GM19099 (cell line): ENCODE results near the gene ETV5.
A peak's percentile ranks its signal among the peaks of the same experiment; 100 is the strongest.

Experiments
- POLR2A ChIP-seq: IDR thresholded peaks from 3 replicates; pipeline ENCODE4 v1.6.1; 2011; ENCODE audit warnings: low read depth; ENCODE audit not compliant: insufficient read length; ENCODE audit errors: extremely low read depth

The ETV5 gene

GRCh38 chr3:186108941-186109865 is at the start of gene ETV5:
ETV5 (minus strand) TSS chr3:186109089; CDS start chr3:186105868, 3,221 bp downstream.
- TF ChIP-seq POLR2A, result peak; percentile 81

GRCh38 chr3:186154641-186155040 is 45.8 kb upstream of the ETV5 start:
- TF ChIP-seq POLR2A, result no peak

- TF ChIP-seq POLR2A, result no peak
Measured at GRCh38 chr3:186152889-186153292, 44.0 kb upstream of the ETV5 start.

GRCh38 chr3:186152361-186152798 is 43.5 kb upstream of the ETV5 start:
- TF ChIP-seq POLR2A, result no peak

- no peak for TF ChIP-seq POLR2A
Measured at GRCh38 chr3:186151077-186151971, 42.4 kb upstream of the ETV5 start.

- TF ChIP-seq POLR2A, result no peak
Measured at GRCh38 chr3:186150041-186150830, 41.3 kb upstream of the ETV5 start.

GRCh38 chr3:186149319-186149960 is 40.6 kb upstream of the ETV5 start:
- no peak for TF ChIP-seq POLR2A

GRCh38 chr3:186144257-186144656 is 35.4 kb upstream of the ETV5 start:
- no peak for TF ChIP-seq POLR2A

- no peak for TF ChIP-seq POLR2A
Measured at GRCh38 chr3:186143250-186143649, 34.4 kb upstream of the ETV5 start.

GRCh38 chr3:186142393-186142932 is 33.6 kb upstream of the ETV5 start:
- no peak for TF ChIP-seq POLR2A

- no peak for TF ChIP-seq POLR2A
Measured at GRCh38 chr3:186141790-186142189, 32.9 kb upstream of the ETV5 start.

GRCh38 chr3:186138272-186138981 is 29.5 kb upstream of the ETV5 start:
- TF ChIP-seq POLR2A, result no peak

GRCh38 chr3:186137051-186137685 is 28.3 kb upstream of the ETV5 start:
- TF ChIP-seq POLR2A, result no peak
